ENCODE results near the gene MADD.

The MADD gene

GRCh38 chr11:47278769-47279168, 8.8 kb downstream of the MADD start:
- in situ Hi-C loops (cut with HindIII; ENCODE audit: low sequenced_read_pairs) = no loop called here
- no peak for DNase-seq (ENCODE audit: low read depth)
- no peak overlapping the region for H3K4me3 ChIP-seq (ENCODE audit: low read depth, low read length)
- TF ChIP-seq, protein P1, sequence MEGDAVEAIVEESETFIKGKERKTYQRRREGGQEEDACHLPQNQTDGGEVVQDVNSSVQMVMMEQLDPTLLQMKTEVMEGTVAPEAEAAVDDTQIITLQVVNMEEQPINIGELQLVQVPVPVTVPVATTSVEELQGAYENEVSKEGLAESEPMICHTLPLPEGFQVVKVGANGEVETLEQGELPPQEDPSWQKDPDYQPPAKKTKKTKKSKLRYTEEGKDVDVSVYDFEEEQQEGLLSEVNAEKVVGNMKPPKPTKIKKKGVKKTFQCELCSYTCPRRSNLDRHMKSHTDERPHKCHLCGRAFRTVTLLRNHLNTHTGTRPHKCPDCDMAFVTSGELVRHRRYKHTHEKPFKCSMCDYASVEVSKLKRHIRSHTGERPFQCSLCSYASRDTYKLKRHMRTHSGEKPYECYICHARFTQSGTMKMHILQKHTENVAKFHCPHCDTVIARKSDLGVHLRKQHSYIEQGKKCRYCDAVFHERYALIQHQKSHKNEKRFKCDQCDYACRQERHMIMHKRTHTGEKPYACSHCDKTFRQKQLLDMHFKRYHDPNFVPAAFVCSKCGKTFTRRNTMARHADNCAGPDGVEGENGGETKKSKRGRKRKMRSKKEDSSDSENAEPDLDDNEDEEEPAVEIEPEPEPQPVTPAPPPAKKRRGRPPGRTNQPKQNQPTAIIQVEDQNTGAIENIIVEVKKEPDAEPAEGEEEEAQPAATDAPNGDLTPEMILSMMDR (IDR thresholded peaks at IDR 0.05; ENCODE audit: low read depth, low read length, missing control alignments) = no peak

- TF ChIP-seq, protein P1 (IDR thresholded peaks at IDR 0.05; ENCODE audit: low read depth, low read length, missing control alignments) = no peak
- DNase-seq (ENCODE audit: low read depth) = no peak
- no peak overlapping the region for H3K4me3 ChIP-seq (ENCODE audit: low read depth, low read length)
- in situ Hi-C loops (cut with HindIII; ENCODE audit: low sequenced_read_pairs) = loop anchor here (5.0 kb wide), 1 partner anchor 48 kb away; no protein-coding TSS in a partner anchor
These were observed 10.2 kb downstream of the MADD start for GRCh38 chr11:47280099-47280498.

- no peak overlapping the region for H3K4me3 ChIP-seq (ENCODE audit: low read depth, low read length)
- no peak for DNase-seq (ENCODE audit: low read depth)
- TF ChIP-seq, protein P1 (IDR thresholded peaks at IDR 0.05; ENCODE audit: low read depth, low read length, missing control alignments) = no peak
- in situ Hi-C loops (cut with HindIII; ENCODE audit: low sequenced_read_pairs) = loop anchor here (5.0 kb wide), 1 partner anchor 49 kb away; no protein-coding TSS in a partner anchor
These were observed 10.9 kb downstream of the MADD start for GRCh38 chr11:47280860-47281259.

DNA sequence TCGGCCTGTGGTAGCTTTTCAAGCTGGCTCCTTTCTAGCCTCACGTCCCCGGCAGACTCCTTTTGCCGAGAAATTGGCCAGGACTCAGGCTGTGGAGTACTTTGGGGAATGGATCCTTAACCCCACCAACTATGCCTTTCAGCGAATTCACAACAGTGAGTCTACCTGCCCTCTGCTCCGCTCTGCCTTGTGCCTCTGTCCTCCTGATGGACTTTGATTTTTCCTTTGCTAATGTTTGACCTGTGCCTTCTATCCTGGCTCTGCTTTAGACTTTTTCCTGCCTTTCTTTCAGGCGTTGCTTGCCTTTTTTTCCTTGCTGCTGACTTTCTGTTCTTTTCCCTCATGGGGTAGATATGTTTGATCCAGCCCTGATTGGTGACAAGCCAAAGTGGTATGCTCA, 12.5 kb downstream of the MADD start:
- no peak overlapping the region for H3K4me3 ChIP-seq (ENCODE audit: low read depth, low read length)
- TF ChIP-seq, protein P1 (IDR thresholded peaks at IDR 0.05; ENCODE audit: low read depth, low read length, missing control alignments) = no peak
- in situ Hi-C loops (cut with HindIII; ENCODE audit: low sequenced_read_pairs) = loop anchor here (5.0 kb wide), 1 partner anchor 50 kb away; no protein-coding TSS in a partner anchor
- DNase-seq (ENCODE audit: low read depth) = no peak

DNA sequence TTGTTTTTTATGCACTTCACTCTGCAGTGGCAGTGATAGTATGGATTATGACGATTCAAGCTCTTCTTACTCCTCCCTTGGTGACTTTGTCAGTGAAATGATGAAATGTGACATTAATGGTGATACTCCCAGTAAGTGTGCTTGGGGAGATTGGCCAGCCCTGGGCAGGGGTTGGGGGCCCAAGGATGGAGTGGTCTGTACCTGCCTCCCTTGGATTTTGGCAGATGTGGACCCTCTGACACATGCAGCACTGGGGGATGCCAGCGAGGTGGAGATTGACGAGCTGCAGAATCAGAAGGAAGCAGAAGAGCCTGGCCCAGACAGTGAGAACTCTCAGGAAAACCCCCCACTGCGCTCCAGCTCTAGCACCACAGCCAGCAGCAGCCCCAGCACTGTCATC, 14.2 kb downstream of the MADD start:
- no peak for DNase-seq (ENCODE audit: low read depth)
- TF ChIP-seq, protein P1 (IDR thresholded peaks at IDR 0.05; ENCODE audit: low read depth, low read length, missing control alignments) = no peak
- no peak overlapping the region for H3K4me3 ChIP-seq (ENCODE audit: low read depth, low read length)
- in situ Hi-C loops (cut with HindIII; ENCODE audit: low sequenced_read_pairs) = loop anchor here (5.0 kb wide), 1 partner anchor 52 kb away; no protein-coding TSS in a partner anchor

DNA sequence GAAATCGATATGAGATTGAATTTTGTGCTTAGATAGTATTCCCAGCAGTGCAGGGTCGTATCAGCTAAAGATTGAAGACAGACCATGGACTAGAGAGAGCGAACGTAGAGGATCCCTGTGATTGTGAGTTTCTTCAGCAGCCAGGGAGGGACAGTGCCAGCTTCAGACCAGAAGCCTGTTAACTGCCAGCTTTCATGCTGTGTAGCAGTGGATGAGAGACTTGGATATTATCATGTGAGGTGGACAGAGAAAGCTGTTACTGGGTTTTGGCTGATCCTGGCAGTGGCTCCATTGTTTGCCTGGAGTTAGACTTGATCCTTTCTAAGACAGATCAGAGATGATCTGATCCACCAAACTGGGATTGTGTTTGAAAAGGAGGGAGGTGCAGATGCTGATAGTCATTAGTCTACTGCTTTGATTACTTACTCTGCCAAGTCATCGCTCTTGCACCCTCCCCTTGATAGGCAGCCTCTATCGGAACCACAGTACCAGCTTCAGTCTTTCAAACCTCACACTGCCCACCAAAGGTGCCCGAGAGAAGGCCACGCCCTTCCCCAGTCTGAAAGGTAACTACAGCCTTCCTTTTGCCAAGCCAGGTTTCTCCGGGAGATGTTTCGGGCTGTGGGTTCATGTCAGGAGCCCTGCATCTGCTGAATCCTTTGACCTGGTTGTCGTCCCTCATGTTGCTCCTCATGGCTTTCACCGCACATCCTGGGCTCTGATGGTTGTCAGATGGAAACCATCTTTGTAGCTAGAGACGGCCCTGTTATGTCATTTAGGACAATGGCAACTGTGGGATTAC, 16.2 kb downstream of the MADD start:
- no peak for DNase-seq (ENCODE audit: low read depth)
- no peak overlapping the region for H3K4me3 ChIP-seq (ENCODE audit: low read depth, low read length)
- TF ChIP-seq, protein P1 (IDR thresholded peaks at IDR 0.05; ENCODE audit: low read depth, low read length, missing control alignments) = no peak
- in situ Hi-C loops (cut with HindIII; ENCODE audit: low sequenced_read_pairs) = no loop called here
